ENCODE results near the gene PARD3B. TPM values are rescaled to one million over a fixed set of nuclear protein-coding genes. Genes with fewer than 3 reads are reported as not detected.

The PARD3B gene
- total RNA-seq, 1 experiment from 2014 or later, result 3.6 TPM

GRCh38 chr2:204643326-204643725 is 98.1 kb downstream of the PARD3B start:
- DNase-seq (ENCODE audit: low read depth, low spot score) (no peak), ATAC-seq (no peak)
- BruUV-seq (replicated peaks), result no TSS peak
- Histone ChIP-seq H3K4me1 (ENCODE audit: control insufficient read depth, insufficient read depth, low read length) (no peaks in the 10 kb centered on the region; the same call in none of the 2 replicates), H3K27ac (ENCODE audit: low read length) (no peak overlapping the region), H3K36me3 (ENCODE audit: control insufficient read depth, insufficient read depth, low read length) (no peaks in the 10 kb centered on the region), H3K4me3 (ENCODE audit: low read depth in 2 of 2, low read length in 2 of 2) (no peak overlapping the region), H3K9me3 (ENCODE audit: control insufficient read depth, insufficient read depth, low read depth, low read length) (no peaks in the 10 kb centered on the region), H3K27me3 (ENCODE audit: control insufficient read depth, insufficient read depth, low read length) (no peaks in the 10 kb centered on the region)
- ChIA-PET POLR2A (no interaction called here), CTCF (no interaction called here)
- intact Hi-C loops (cut with micrococcal nuclease; ENCODE audit: unreplicated experiment) (no loop called here), in situ Hi-C loops (cut with HindIII; ENCODE audit: low pct_unique_long_range_greater_than_20kb, low sequenced_read_pairs) (no loop called here)
- no peak for TF ChIP-seq POLR2AphosphoS5 (IDR thresholded peaks at IDR 0.05; ENCODE audit: low read depth, low read length)
- no peak for TF ChIP-seq SIN3A (IDR thresholded peaks at IDR 0.05; ENCODE audit: borderline replicate concordance, insufficient read depth, low read depth, low read length)
- no peak for TF ChIP-seq TCF7L2 (IDR thresholded peaks at IDR 0.05; ENCODE audit: low read depth, low read length)
- TF ChIP-seq, protein P1, sequence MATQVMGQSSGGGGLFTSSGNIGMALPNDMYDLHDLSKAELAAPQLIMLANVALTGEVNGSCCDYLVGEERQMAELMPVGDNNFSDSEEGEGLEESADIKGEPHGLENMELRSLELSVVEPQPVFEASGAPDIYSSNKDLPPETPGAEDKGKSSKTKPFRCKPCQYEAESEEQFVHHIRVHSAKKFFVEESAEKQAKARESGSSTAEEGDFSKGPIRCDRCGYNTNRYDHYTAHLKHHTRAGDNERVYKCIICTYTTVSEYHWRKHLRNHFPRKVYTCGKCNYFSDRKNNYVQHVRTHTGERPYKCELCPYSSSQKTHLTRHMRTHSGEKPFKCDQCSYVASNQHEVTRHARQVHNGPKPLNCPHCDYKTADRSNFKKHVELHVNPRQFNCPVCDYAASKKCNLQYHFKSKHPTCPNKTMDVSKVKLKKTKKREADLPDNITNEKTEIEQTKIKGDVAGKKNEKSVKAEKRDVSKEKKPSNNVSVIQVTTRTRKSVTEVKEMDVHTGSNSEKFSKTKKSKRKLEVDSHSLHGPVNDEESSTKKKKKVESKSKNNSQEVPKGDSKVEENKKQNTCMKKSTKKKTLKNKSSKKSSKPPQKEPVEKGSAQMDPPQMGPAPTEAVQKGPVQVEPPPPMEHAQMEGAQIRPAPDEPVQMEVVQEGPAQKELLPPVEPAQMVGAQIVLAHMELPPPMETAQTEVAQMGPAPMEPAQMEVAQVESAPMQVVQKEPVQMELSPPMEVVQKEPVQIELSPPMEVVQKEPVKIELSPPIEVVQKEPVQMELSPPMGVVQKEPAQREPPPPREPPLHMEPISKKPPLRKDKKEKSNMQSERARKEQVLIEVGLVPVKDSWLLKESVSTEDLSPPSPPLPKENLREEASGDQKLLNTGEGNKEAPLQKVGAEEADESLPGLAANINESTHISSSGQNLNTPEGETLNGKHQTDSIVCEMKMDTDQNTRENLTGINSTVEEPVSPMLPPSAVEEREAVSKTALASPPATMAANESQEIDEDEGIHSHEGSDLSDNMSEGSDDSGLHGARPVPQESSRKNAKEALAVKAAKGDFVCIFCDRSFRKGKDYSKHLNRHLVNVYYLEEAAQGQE (IDR thresholded peaks at IDR 0.05; ENCODE audit: insufficient read depth in 1 of 2, low read depth in 2 of 2, low read length in 1 of 2), result no peak
- TF ChIP-seq CTCF (IDR thresholded peaks at IDR 0.05), result no peak

GRCh38 chr2:204645018-204645773 is 99.9 kb downstream of the PARD3B start:
- ATAC-seq (peak; percentile 73), DNase-seq (ENCODE audit: low read depth, low spot score) (no peak)
- Histone ChIP-seq H3K36me3 (ENCODE audit: control insufficient read depth, insufficient read depth, low read length) (no peaks in the 10 kb centered on the region), H3K4me1 (ENCODE audit: control insufficient read depth, insufficient read depth, low read length) (no peaks in the 10 kb centered on the region; the same call in none of the 2 replicates), H3K4me3 (ENCODE audit: low read depth in 2 of 2, low read length in 2 of 2) (no peak overlapping the region), H3K27ac (ENCODE audit: low read length) (no peak overlapping the region), H3K27me3 (ENCODE audit: control insufficient read depth, insufficient read depth, low read length) (no peaks in the 10 kb centered on the region), H3K9me3 (ENCODE audit: control insufficient read depth, insufficient read depth, low read depth, low read length) (no peaks in the 10 kb centered on the region)
- ChIA-PET CTCF (no interaction called here), POLR2A (no interaction called here)
- BruUV-seq (replicated peaks), result no TSS peak
- in situ Hi-C loops (cut with HindIII; ENCODE audit: low pct_unique_long_range_greater_than_20kb, low sequenced_read_pairs), result no loop called here
- TF ChIP-seq CTCF (IDR thresholded peaks at IDR 0.05), result no peak
- TF ChIP-seq, protein P1 (IDR thresholded peaks at IDR 0.05; ENCODE audit: insufficient read depth in 1 of 2, low read depth in 2 of 2, low read length in 1 of 2), result no peak
- TF ChIP-seq TCF7L2 (IDR thresholded peaks at IDR 0.05; ENCODE audit: low read depth, low read length), result no peak
- no peak for TF ChIP-seq POLR2AphosphoS5 (IDR thresholded peaks at IDR 0.05; ENCODE audit: low read depth, low read length)
- no peak for TF ChIP-seq SIN3A (IDR thresholded peaks at IDR 0.05; ENCODE audit: borderline replicate concordance, insufficient read depth, low read depth, low read length)
- intact Hi-C loops (cut with micrococcal nuclease; ENCODE audit: unreplicated experiment), result no loop called here

Measured in Panc1 (cell line).